ENCODE measurements around the gene FABP7.

GRCh38 chr6:122735582-122735981 is 43.9 kb upstream of the FABP7 start:
- TF ChIP-seq MAX (IDR thresholded peaks at IDR 0.05): no peak
- no peak for TF ChIP-seq NR2F2 (IDR thresholded peaks at IDR 0.05)
- TF ChIP-seq CTCF (IDR thresholded peaks at IDR 0.05; ENCODE audit: low read depth, low read length, missing input control): no peak

Measured in liver (tissue), 3 donors.